HCT116 (cell line): ENCODE data around the gene DDAH1. TPM values are rescaled to one million over a fixed set of nuclear protein-coding genes. Genes with fewer than 3 reads are reported as not detected.

Experiments
- ATAC-seq: fragments of 200-7000 bp; cut with Tn5 transposase; 2 replicates; pipeline ENCODE4 v1.9.1; 2020; ENCODE audit warnings: mild to moderate bottlenecking, moderate library complexity
- BruUV-seq: library from RNA; stranded (reverse); fragments of 400-500 nt; replicated peaks from 2 replicates; lab custom pipeline; 2021; lab: Mats Ljungman, UMichigan
- CTCF ChIA-PET: fragments of 300-600 bp; sonication (Branson Sonifier 250); formaldehyde crosslinking; loops from one replicate; lab custom pipeline; 2021; ENCODE audit warnings: antibody characterized with exemption; lab: Charles Lee
- POLR2A ChIA-PET: fragments of 300-600, 350-600 bp; sonication (Branson Sonifier 250); formaldehyde crosslinking; loops from one replicate; lab custom pipeline; 2021; ENCODE audit warnings: antibody characterized with exemption; lab: Charles Lee
- RAD21 ChIA-PET, 2 experiments: fragments of 300-600 bp; sonication (Branson Sonifier 250); formaldehyde crosslinking; loops; one replicate each; lab custom pipeline; 2023; ENCODE audit warnings: low total read pairs in 2 of 2; ENCODE audit not compliant: uncharacterized antibody in 2 of 2, unreplicated experiment in 2 of 2, low non-redundant PET in 1 of 2; lab: Charles Lee
- DNase-seq: peaks from one replicate; pipeline ENCODE4 v3.0.0-alpha.2; 2010; ENCODE audit warnings: low read depth, low spot score
- H2AFZ ChIP-seq: fragments of 200-600 bp; shearing (Covaris generic), sonication (generic); 2 replicates; pipeline ENCODE4 v1.6.1; 2017; ENCODE audit warnings: low read depth, mixed run types, mixed read lengths, antibody characterized with exemption, low read length; ENCODE audit not compliant: poor library complexity, severe bottlenecking
- H3K27ac ChIP-seq: 2 replicates; pipeline ENCODE4 v1.5.1; 2012; ENCODE audit warnings: low read depth, low read length
- H3K27me3 ChIP-seq: fragments of 200-600 bp; sonication (generic); 2 replicates; pipeline ENCODE4 v1.6.1; 2016; ENCODE audit warnings: mixed run types, low read length, mixed read lengths; ENCODE audit not compliant: insufficient read depth
- H3K36me3 ChIP-seq, 2 experiments: fragments of 200-500 bp in 1 of 2; fragments of 200-600 bp in 1 of 2; sonication (Bioruptor generic) in 1 of 2; sonication (generic) in 1 of 2; 2 replicates each; pipeline versions ENCODE4 v1.5.1 to v1.6.1; 2014 to 2016; ENCODE audit warnings: low read length in 2 of 2, inconsistent platforms in 1 of 2, mixed read lengths in 1 of 2, mixed run types in 1 of 2; ENCODE audit not compliant: insufficient read depth in 2 of 2, control insufficient read depth in 1 of 2
- H3K4me1 ChIP-seq, 2 experiments: fragments of 200-600 bp in 1 of 2; sonication (generic) in 1 of 2; 2 replicates each; pipeline versions ENCODE4 v1.5.1 to v1.6.1; 2012 to 2017; ENCODE audit warnings: low read length in 2 of 2, inconsistent platforms in 1 of 2, mild to moderate bottlenecking in 1 of 2, mixed read lengths in 1 of 2, mixed run types in 1 of 2, moderate library complexity in 1 of 2; ENCODE audit not compliant: insufficient read depth in 2 of 2, control insufficient read depth in 1 of 2
- H3K4me2 ChIP-seq: fragments of 200-600 bp; sonication (generic); 2 replicates; pipeline ENCODE4 v1.6.1; 2017; ENCODE audit warnings: mixed run types, low read length, mixed read lengths
- H3K4me3 ChIP-seq, 2 experiments: fragments of 200-600 bp in 1 of 2; sonication (generic) in 1 of 2; replicated peaks in 1 of 2; 2 replicates each; pipeline ENCODE4 v1.5.1; 2011 to 2016; ENCODE audit warnings: low read length in 2 of 2, control low read depth in 1 of 2, low read depth in 1 of 2, mild to moderate bottlenecking in 1 of 2, mixed read lengths in 1 of 2, mixed run types in 1 of 2
- H3K79me2 ChIP-seq: fragments of 200-600 bp; sonication (generic); 2 replicates; pipeline ENCODE4 v1.6.1; 2017; ENCODE audit warnings: mild to moderate bottlenecking, mixed run types, low read length, moderate library complexity, mixed read lengths; ENCODE audit not compliant: insufficient read depth
- H3K9ac ChIP-seq: fragments of 200-600 bp; sonication (generic); 2 replicates; pipeline ENCODE4 v1.6.1; 2016; ENCODE audit warnings: low read length, mixed read lengths
- H3K9me2 ChIP-seq: fragments of 200-600 bp; sonication (generic), shearing (Covaris generic); 2 replicates; pipeline ENCODE4 v1.6.1; 2017; ENCODE audit warnings: mixed run types, mild to moderate bottlenecking, moderate library complexity; ENCODE audit not compliant: insufficient read depth
- H3K9me3 ChIP-seq, 2 experiments: fragments of 200-500 bp in 1 of 2; fragments of 200-600 bp in 1 of 2; sonication (Bioruptor generic) in 1 of 2; sonication (generic) in 1 of 2; 2 replicates each; pipeline ENCODE4 v1.6.1; 2014 to 2017; ENCODE audit warnings: low read length in 2 of 2, mixed read lengths in 2 of 2, inconsistent platforms in 1 of 2, low read depth in 1 of 2, mild to moderate bottlenecking in 1 of 2, mixed run types in 1 of 2, moderate library complexity in 1 of 2; ENCODE audit not compliant: control insufficient read depth in 1 of 2, insufficient read depth in 1 of 2
- H4K20me1 ChIP-seq: fragments of 200-600 bp; sonication (generic), shearing (Covaris generic); 2 replicates; pipeline ENCODE4 v1.6.1; 2017; ENCODE audit warnings: mixed run types, mild to moderate bottlenecking, moderate library complexity; ENCODE audit not compliant: insufficient read depth
- CBX3 ChIP-seq: IDR thresholded peaks from 2 replicates; pipeline ENCODE4 v1.6.1; 2012; ENCODE audit warnings: low read depth
- CEBPB ChIP-seq: IDR thresholded peaks from 2 replicates; pipeline ENCODE4 v1.6.1; 2012; ENCODE audit warnings: low read depth
- EGR1 ChIP-seq: IDR thresholded peaks from 2 replicates; pipeline ENCODE4 v1.6.1; 2012; ENCODE audit warnings: low read depth
- EZH2 ChIP-seq: fragments of 200-600 bp; sonication (generic); IDR thresholded peaks from 2 replicates; pipeline ENCODE4 v1.6.1; 2017; ENCODE audit warnings: antibody characterized with exemption, mixed run types
- EZH2phosphoT487 ChIP-seq: fragments of 200-600 bp; IDR thresholded peaks from 2 replicates; pipeline ENCODE4 v1.6.1; 2018; ENCODE audit warnings: antibody characterized with exemption, borderline replicate concordance
- FOSL1 ChIP-seq: IDR thresholded peaks from 2 replicates; pipeline ENCODE4 v1.6.1; 2012; ENCODE audit warnings: low read depth
- JUND ChIP-seq: IDR thresholded peaks from 2 replicates; pipeline ENCODE4 v1.6.1; 2012
- POLR2A ChIP-seq: IDR thresholded peaks from 2 replicates; pipeline ENCODE4 v1.7.0; 2011; ENCODE audit warnings: borderline replicate concordance; ENCODE audit not compliant: insufficient read depth, insufficient read length; ENCODE audit errors: extremely low read depth
- POLR2AphosphoS5 ChIP-seq: IDR thresholded peaks from 2 replicates; pipeline ENCODE4 v1.6.1; 2011; ENCODE audit warnings: mild to moderate bottlenecking, low read depth, low read length, moderate library complexity
- RAD21 ChIP-seq: IDR thresholded peaks from 2 replicates; pipeline ENCODE4 v1.6.1; 2012; ENCODE audit warnings: low read depth, mild to moderate bottlenecking
- SIN3A ChIP-seq: IDR thresholded peaks from 2 replicates; pipeline ENCODE4 v1.6.1; 2012; ENCODE audit warnings: low read depth
- SP1 ChIP-seq: IDR thresholded peaks from 2 replicates; pipeline ENCODE4 v1.6.1; 2012; ENCODE audit warnings: low read depth
- SRF ChIP-seq: IDR thresholded peaks from 2 replicates; pipeline ENCODE4 v1.6.1; 2012; ENCODE audit warnings: low read depth
- TCF7L2 ChIP-seq: IDR thresholded peaks from 2 replicates; pipeline ENCODE4 v1.7.0; 2011; ENCODE audit warnings: borderline replicate concordance, inconsistent platforms; ENCODE audit not compliant: insufficient read depth, insufficient read length; ENCODE audit errors: extremely low read depth
- YY1 ChIP-seq: IDR thresholded peaks from 2 replicates; pipeline ENCODE4 v1.6.1; 2011; ENCODE audit warnings: low read length, low read depth, moderate library complexity, mild to moderate bottlenecking; ENCODE audit not compliant: insufficient replicate concordance; ENCODE audit errors: extremely low read depth
- ZFX ChIP-seq: fragments of 450-650 bp; IDR thresholded peaks from 2 replicates; pipeline ENCODE4 v1.6.1; 2017
- ZNF274 ChIP-seq: fragments of 200-500 bp; sonication (Bioruptor generic); IDR thresholded peaks from 2 replicates; pipeline ENCODE4 v1.6.1; 2014; ENCODE audit warnings: mild to moderate bottlenecking, low read depth, low read length, inconsistent platforms
- intact Hi-C: fragments of 100-400 bp; cut with micrococcal nuclease; formaldehyde crosslinking; loops from 2 replicates; pipeline ENCODE4 v1.10.0; 2022
- total RNA-seq: library from RNA; stranded (reverse); gene quantifications from one replicate; pipeline ENCODE4 v1.2.1, GENCODE V29; 2021; ENCODE audit not compliant: unreplicated experiment
- TF ChIP-seq, protein P1 (sequence below): IDR thresholded peaks from 2 replicates; pipeline ENCODE4 v1.6.1; 2012; ENCODE audit warnings: low read depth
- TF ChIP-seq, protein P2 (sequence below): IDR thresholded peaks from 2 replicates; pipeline ENCODE4 v1.6.1; 2011; ENCODE audit warnings: mild to moderate bottlenecking, low read length, moderate library complexity; ENCODE audit not compliant: insufficient replicate concordance; ENCODE audit errors: extremely low read depth
- TF ChIP-seq, protein P3 (sequence below): IDR thresholded peaks from 2 replicates; pipeline ENCODE4 v1.6.1; 2012

Gene DDAH1
- total RNA-seq, 1 experiment from 2014 or later, result 16.6 TPM

DNA sequence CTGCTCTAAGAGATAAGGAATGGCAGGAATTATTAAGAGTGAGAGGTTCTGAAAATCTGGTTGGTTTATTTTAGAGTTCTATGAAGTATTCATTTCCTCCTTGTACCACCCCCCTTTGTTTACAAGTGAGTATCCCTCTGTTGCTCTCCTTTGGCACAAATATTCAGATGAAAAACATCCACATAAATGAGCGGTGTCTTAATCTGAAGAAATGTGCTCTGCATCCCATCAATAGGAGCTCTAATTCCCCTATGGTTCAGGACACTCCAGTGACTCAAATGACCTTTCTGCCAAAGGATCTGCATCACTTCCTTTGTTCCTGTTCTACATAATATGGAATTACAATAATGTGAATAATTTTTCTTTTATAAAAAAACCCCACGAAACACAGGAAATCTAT is 16.6 kb downstream of the DDAH1 start:
- no peaks in the 10 kb centered on the region for H3K79me2 ChIP-seq
- ATAC-seq (no peak), DNase-seq (no peak)
- intact Hi-C loops, result no loop called here
- H3K27ac ChIP-seq, result no peak overlapping the region
- no peaks in the 10 kb centered on the region for H3K27me3 ChIP-seq
- H3K36me3 ChIP-seq, result no peaks in the 10 kb centered on the region
- H4K20me1 ChIP-seq, result no peaks in the 10 kb centered on the region
- H3K4me1 ChIP-seq, result peaks cover 19 to 32% of the 10 kb centered on the region in 2 experiments
- H3K4me3 ChIP-seq, result no peak overlapping the region
- no TSS peak for BruUV-seq
- RAD21 ChIA-PET, result no interaction called here
- H3K9ac ChIP-seq, result no peak overlapping the region
- CTCF ChIA-PET, result no interaction called here
- no peaks in the 10 kb centered on the region for H3K9me2 ChIP-seq
- TF ChIP-seq TCF7L2 (no peak), YY1 (no peak), POLR2AphosphoS5 (no peak), ZNF274 (no peak), POLR2A (no peak), EZH2phosphoT487 (no peak), ZFX (no peak), JUND (no peak), EZH2 (no peak), EGR1 (no peak), RAD21 (no peak), SP1 (no peak), SIN3A (no peak), SRF (no peak), FOSL1 (no peak), CBX3 (no peak), CEBPB (no peak)
- TF ChIP-seq, protein P1, sequence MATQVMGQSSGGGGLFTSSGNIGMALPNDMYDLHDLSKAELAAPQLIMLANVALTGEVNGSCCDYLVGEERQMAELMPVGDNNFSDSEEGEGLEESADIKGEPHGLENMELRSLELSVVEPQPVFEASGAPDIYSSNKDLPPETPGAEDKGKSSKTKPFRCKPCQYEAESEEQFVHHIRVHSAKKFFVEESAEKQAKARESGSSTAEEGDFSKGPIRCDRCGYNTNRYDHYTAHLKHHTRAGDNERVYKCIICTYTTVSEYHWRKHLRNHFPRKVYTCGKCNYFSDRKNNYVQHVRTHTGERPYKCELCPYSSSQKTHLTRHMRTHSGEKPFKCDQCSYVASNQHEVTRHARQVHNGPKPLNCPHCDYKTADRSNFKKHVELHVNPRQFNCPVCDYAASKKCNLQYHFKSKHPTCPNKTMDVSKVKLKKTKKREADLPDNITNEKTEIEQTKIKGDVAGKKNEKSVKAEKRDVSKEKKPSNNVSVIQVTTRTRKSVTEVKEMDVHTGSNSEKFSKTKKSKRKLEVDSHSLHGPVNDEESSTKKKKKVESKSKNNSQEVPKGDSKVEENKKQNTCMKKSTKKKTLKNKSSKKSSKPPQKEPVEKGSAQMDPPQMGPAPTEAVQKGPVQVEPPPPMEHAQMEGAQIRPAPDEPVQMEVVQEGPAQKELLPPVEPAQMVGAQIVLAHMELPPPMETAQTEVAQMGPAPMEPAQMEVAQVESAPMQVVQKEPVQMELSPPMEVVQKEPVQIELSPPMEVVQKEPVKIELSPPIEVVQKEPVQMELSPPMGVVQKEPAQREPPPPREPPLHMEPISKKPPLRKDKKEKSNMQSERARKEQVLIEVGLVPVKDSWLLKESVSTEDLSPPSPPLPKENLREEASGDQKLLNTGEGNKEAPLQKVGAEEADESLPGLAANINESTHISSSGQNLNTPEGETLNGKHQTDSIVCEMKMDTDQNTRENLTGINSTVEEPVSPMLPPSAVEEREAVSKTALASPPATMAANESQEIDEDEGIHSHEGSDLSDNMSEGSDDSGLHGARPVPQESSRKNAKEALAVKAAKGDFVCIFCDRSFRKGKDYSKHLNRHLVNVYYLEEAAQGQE, result no peak
- TF ChIP-seq, protein P2, sequence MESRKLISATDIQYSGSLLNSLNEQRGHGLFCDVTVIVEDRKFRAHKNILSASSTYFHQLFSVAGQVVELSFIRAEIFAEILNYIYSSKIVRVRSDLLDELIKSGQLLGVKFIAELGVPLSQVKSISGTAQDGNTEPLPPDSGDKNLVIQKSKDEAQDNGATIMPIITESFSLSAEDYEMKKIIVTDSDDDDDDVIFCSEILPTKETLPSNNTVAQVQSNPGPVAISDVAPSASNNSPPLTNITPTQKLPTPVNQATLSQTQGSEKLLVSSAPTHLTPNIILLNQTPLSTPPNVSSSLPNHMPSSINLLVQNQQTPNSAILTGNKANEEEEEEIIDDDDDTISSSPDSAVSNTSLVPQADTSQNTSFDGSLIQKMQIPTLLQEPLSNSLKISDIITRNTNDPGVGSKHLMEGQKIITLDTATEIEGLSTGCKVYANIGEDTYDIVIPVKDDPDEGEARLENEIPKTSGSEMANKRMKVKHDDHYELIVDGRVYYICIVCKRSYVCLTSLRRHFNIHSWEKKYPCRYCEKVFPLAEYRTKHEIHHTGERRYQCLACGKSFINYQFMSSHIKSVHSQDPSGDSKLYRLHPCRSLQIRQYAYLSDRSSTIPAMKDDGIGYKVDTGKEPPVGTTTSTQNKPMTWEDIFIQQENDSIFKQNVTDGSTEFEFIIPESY, result no peak
- TF ChIP-seq, protein P3, sequence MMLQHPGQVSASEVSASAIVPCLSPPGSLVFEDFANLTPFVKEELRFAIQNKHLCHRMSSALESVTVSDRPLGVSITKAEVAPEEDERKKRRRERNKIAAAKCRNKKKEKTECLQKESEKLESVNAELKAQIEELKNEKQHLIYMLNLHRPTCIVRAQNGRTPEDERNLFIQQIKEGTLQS, result no peak
- POLR2A ChIA-PET, result no interaction called here
- H3K9me3 ChIP-seq, result no peaks in the 10 kb centered on the region
- no peak overlapping the region for H3K4me2 ChIP-seq
- no peak overlapping the region for H2AFZ ChIP-seq
